Measurements from ENCODE around the gene LAG3. TPM values are rescaled to one million over a fixed set of nuclear protein-coding genes. Genes with fewer than 3 reads are reported as not detected.

LAG3 gene
- total and polyA plus RNA-seq, 10 of the 15 experiments (the other 5 are each of a cell fraction or from before 2014, with no cell fraction given) = 0.52 to 4.2 (median 1.0) TPM; not detected in 1

GRCh38 chr12:6782850-6783566, 10.7 kb downstream of the LAG3 start:
- TF ChIP-seq PKNOX1 (IDR thresholded peaks at IDR 0.05) (no peak), GATAD2B (conservative IDR thresholded peaks at IDR 0.05; ENCODE audit: low read depth) (no peak), USF2 (IDR thresholded peaks at IDR 0.05; ENCODE audit: borderline replicate concordance, low read depth, low read length) (no peak), ZZZ3 (IDR thresholded peaks at IDR 0.05; ENCODE audit: control insufficient read depth, insufficient read length, low read depth) (no peak), SMC3 (IDR thresholded peaks at IDR 0.05; ENCODE audit: borderline replicate concordance, low read length) (no peak), MTA3 (IDR thresholded peaks at IDR 0.05; ENCODE audit: borderline replicate concordance, low read length) (no peak), MTA2 (IDR thresholded peaks at IDR 0.05; ENCODE audit: low read depth) (no peak), ZBTB11 (CRISPR knock-in tag; IDR thresholded peaks at IDR 0.05) (no peak), CHD2 (IDR thresholded peaks at IDR 0.05; ENCODE audit: borderline replicate concordance, low read depth, low read length) (no peak), HDAC6 (IDR thresholded peaks at IDR 0.05; ENCODE audit: unreplicated experiment) (no peak), E2F4 (IDR thresholded peaks at IDR 0.05; ENCODE audit: low read depth, low read length) (no peak), ZNF622 (IDR thresholded peaks at IDR 0.05) (no peak), MYC (IDR thresholded peaks at IDR 0.05; ENCODE audit: insufficient read depth, insufficient read length, insufficient replicate concordance, low read length, severe bottlenecking) (no peak), KDM1A (IDR thresholded peaks at IDR 0.05; ENCODE audit: borderline replicate concordance) (no peak), TAF1 (IDR thresholded peaks at IDR 0.05; ENCODE audit: borderline replicate concordance, low read depth, low read length) (no peak)
- H3K79me2 ChIP-seq (ENCODE audit: control insufficient read depth, insufficient read depth, low read length) = no peaks in the 10 kb centered on the region
- RAD21 ChIA-PET (ENCODE audit: unreplicated experiment) = interaction anchor here (1.0 to 5.4 kb wide), 3 partner anchors 10 to 317 kb away, joined by 3 to 42 read pairs (median 4); partner anchors contain the start of gene MLF2
- 55% methylated on average over 9 of the region's 10 CpGs for WGBS (ENCODE audit: insufficient coverage, insufficient replicate concordance, low lambda C conversion rate, missing lambda C conversion rate)
- H3K27me3 ChIP-seq (replicated peaks in 1 of 2; ENCODE audit: control insufficient read depth in 2 of 2, insufficient read depth in 2 of 2, low read length in 1 of 2) = no peaks in the 10 kb centered on the region
- peaks cover 12% of the 10 kb centered on the region; the same call in 1 of the 2 replicates for H3K4me1 ChIP-seq (ENCODE audit: control insufficient read depth, insufficient read depth, low read length)
- in situ Hi-C loops (cut with MboI) (no loop called here), intact Hi-C loops (cut with micrococcal nuclease; ENCODE audit: unreplicated experiment) (no loop called here)
- BruUV-seq (replicated peaks) = no TSS peak
- no peak for ATAC-seq
- no peak overlapping the region for H3K9ac ChIP-seq (ENCODE audit: control insufficient read depth, insufficient read depth, low read length)
- SMC1A ChIA-PET (ENCODE audit: uncharacterized antibody, unreplicated experiment) = interaction anchor here (1.1 to 6.6 kb wide), 3 partner anchors 9 to 29 kb away, joined by 4 to 84 read pairs (median 7); partner anchors contain the start of genes MLF2 and PTMS
- CTCF ChIA-PET = interaction anchor here (0.7 to 3.3 kb wide), 6 partner anchors 13 to 229 kb away, joined by 3 to 17 read pairs (median 4); partner anchors contain the start of gene MLF2
- no peak overlapping the region for H3K4me2 ChIP-seq (ENCODE audit: control insufficient read depth, insufficient read depth)
- H3K27ac ChIP-seq (ENCODE audit: control insufficient read depth, insufficient read depth) = no peak overlapping the region
- DNase-seq (ENCODE audit: low read depth, low spot score) = no peak
- H3K9me3 ChIP-seq (replicated peaks; ENCODE audit: control insufficient read depth, insufficient read depth, low read length) = no peaks in the 10 kb centered on the region
- H3K36me3 ChIP-seq (ENCODE audit: control insufficient read depth in 2 of 2, insufficient read depth in 2 of 2, low read length in 1 of 2) = no peaks in the 10 kb centered on the region
- H2AFZ ChIP-seq (ENCODE audit: control insufficient read depth, low read depth, low read length) = no peak overlapping the region
- H4K20me1 ChIP-seq (ENCODE audit: control insufficient read depth, insufficient read depth) = no peaks in the 10 kb centered on the region
- FAIRE-seq = no peak
- no peak overlapping the region for H3K4me3 ChIP-seq
- POLR2A ChIA-PET = interaction anchor here (0.5 to 1.4 kb wide), 3 partner anchors 10 to 94 kb away, joined by 4 to 12 read pairs (median 5); partner anchors contain the start of gene ZNF384

Data from GM12878 (cell line).